Thyroid gland (tissue), 4 donors: ENCODE measurements around the gene CKMT1B.
"Not testable (repeated sequence)": the region's sequence is repeated elsewhere in the genome, so short reads cannot be mapped to it uniquely, and the experiment has no call there.

Source experiments
- POLR2A ChIP-seq, 2 donors: fragments of 450-650 bp; IDR thresholded peaks; one replicate each; pipeline ENCODE4 v1.6.1; 2017; ENCODE audit warnings: antibody characterized with exemption in 2 of 2, mild to moderate bottlenecking in 2 of 2, moderate library complexity in 1 of 2
- TF ChIP-seq, protein P1 (sequence below), 6 experiments: fragments of 200-600 bp in 3 of 6; fragments of 450-650 bp in 3 of 6; sonication (generic) in 3 of 6; IDR thresholded peaks; one replicate each; pipeline ENCODE4 v1.5.1; 2016 to 2019; ENCODE audit warnings: antibody characterized with exemption in 6 of 6, mild to moderate bottlenecking in 2 of 6, inconsistent platforms in 1 of 6, moderate library complexity in 1 of 6

DNA sequence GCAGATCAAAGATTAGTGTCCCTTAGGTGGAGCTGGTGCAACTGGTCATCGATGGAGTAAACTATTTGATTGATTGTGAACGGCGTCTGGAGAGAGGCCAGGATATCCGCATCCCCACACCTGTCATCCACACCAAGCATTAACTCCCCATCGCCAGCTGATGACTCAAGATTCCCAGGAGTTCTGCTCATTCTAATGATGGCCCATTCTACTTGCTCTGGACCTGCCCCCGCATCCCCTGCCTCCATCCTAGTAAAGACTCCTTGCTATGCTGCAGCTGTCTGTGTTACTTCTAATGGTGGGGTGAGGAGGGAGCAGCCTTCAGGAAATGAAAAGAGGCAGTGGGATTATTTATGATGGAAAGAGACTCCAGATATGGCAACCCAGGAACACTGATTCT lies 5.3 kb downstream of the CKMT1B start:
- not testable (repeated sequence) for TF ChIP-seq POLR2A (IDR thresholded peaks at IDR 0.05)
- TF ChIP-seq, protein P1, sequence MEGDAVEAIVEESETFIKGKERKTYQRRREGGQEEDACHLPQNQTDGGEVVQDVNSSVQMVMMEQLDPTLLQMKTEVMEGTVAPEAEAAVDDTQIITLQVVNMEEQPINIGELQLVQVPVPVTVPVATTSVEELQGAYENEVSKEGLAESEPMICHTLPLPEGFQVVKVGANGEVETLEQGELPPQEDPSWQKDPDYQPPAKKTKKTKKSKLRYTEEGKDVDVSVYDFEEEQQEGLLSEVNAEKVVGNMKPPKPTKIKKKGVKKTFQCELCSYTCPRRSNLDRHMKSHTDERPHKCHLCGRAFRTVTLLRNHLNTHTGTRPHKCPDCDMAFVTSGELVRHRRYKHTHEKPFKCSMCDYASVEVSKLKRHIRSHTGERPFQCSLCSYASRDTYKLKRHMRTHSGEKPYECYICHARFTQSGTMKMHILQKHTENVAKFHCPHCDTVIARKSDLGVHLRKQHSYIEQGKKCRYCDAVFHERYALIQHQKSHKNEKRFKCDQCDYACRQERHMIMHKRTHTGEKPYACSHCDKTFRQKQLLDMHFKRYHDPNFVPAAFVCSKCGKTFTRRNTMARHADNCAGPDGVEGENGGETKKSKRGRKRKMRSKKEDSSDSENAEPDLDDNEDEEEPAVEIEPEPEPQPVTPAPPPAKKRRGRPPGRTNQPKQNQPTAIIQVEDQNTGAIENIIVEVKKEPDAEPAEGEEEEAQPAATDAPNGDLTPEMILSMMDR (IDR thresholded peaks at IDR 0.05): not testable (repeated sequence)
